ENCODE measurements around the gene CAMSAP2.

CAMSAP2 gene

GRCh38 chr1:200706111-200706814 is 32.4 kb upstream of the CAMSAP2 start:
- TF ChIP-seq, protein P1, sequence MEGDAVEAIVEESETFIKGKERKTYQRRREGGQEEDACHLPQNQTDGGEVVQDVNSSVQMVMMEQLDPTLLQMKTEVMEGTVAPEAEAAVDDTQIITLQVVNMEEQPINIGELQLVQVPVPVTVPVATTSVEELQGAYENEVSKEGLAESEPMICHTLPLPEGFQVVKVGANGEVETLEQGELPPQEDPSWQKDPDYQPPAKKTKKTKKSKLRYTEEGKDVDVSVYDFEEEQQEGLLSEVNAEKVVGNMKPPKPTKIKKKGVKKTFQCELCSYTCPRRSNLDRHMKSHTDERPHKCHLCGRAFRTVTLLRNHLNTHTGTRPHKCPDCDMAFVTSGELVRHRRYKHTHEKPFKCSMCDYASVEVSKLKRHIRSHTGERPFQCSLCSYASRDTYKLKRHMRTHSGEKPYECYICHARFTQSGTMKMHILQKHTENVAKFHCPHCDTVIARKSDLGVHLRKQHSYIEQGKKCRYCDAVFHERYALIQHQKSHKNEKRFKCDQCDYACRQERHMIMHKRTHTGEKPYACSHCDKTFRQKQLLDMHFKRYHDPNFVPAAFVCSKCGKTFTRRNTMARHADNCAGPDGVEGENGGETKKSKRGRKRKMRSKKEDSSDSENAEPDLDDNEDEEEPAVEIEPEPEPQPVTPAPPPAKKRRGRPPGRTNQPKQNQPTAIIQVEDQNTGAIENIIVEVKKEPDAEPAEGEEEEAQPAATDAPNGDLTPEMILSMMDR (IDR thresholded peaks at IDR 0.05; ENCODE audit: low read depth, low read length), result no peak
- H3K4me3 ChIP-seq (ENCODE audit: low read depth, low read length), result no peak overlapping the region

DNA sequence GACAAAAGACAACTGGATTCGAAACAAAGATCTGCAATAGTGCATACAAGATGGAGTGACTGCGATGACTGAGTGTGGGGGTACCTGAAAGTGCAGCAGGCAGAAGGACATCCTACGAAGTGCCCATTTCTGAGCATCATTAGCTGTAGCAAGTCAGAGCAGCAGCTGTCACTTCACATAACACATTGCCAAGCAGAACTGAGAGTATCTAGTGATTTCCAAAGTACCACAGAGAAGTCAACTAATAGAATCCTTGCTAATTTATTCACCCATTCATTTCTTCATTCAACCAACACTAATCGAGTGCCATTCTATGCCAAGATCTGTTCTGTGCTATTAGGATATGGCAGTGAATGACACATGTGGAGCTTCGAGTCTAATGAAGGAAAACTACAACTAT is 31.6 kb upstream of the CAMSAP2 start:
- H3K4me3 ChIP-seq (ENCODE audit: low read depth, low read length), result no peak overlapping the region
- TF ChIP-seq, protein P1 (IDR thresholded peaks at IDR 0.05; ENCODE audit: low read depth, low read length), result no peak

DNA sequence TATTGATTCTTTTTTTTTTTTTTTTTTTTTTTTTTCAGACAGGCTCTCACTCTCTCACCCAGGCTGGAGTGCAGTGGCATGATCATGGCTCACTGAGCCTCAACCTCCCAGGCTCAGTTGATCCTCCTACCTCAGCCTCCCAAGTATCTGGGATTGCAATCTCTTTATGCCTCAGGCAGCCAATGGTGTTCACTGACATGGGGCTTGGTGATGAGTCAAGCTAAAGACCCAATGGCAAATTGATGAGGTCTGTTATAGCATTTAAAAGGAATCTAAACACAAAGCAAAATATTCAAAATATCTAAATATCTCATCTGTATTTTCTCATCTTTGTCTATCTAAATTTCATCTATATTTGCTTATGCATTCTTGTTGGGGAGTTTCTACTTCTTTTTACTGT is 30.5 kb upstream of the CAMSAP2 start:
- no peak overlapping the region for H3K4me3 ChIP-seq (ENCODE audit: low read depth, low read length)
- TF ChIP-seq, protein P1 (IDR thresholded peaks at IDR 0.05; ENCODE audit: low read depth, low read length), result no peak

- TF ChIP-seq, protein P1 (IDR thresholded peaks at IDR 0.05; ENCODE audit: low read depth, low read length), result no peak
- no peak overlapping the region for H3K4me3 ChIP-seq (ENCODE audit: low read depth, low read length)
These were observed 29.9 kb upstream of the CAMSAP2 start for GRCh38 chr1:200708769-200709168.

GRCh38 chr1:200710166-200710565 is 28.5 kb upstream of the CAMSAP2 start:
- no peak overlapping the region for H3K4me3 ChIP-seq (ENCODE audit: low read depth, low read length)
- TF ChIP-seq, protein P1 (IDR thresholded peaks at IDR 0.05; ENCODE audit: low read depth, low read length), result no peak

DNA sequence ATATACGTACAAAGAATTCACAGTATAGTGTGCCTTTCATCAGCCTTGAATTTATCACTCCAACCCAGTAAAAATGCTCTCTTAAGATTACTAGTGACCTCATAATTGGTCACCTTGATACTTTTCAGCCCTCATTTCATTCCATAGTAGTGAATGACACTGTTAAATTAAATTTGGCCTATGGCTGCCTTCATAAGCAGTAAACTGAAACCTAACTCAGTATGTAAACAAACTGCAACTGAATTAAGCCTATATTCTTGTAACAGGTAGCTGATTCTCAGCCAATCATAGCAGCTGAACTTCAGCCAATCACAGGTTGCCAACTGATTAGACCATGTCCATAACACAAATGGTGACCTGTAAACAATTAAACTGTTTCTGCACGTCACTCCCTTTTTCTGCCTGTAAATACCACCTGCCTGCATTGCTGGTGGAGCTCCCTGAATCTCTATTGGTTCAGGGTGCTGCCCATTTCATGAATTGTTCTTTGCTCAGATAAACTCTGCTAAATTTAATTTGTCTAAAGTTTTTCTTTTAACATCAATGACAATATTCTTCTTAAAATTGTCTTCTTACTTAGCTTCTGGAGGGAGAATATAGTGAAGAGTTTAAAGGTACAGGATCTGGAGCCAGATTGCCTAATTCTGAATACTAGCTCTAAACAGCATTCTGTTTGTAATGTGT is 24.0 kb upstream of the CAMSAP2 start:
- no peak overlapping the region for H3K4me3 ChIP-seq (ENCODE audit: low read depth, low read length)
- TF ChIP-seq, protein P1 (IDR thresholded peaks at IDR 0.05; ENCODE audit: low read depth, low read length), result no peak

- TF ChIP-seq, protein P1 (IDR thresholded peaks at IDR 0.05; ENCODE audit: low read depth, low read length), result no peak
- H3K4me3 ChIP-seq (ENCODE audit: low read depth, low read length), result no peak overlapping the region
These were observed 18.5 kb upstream of the CAMSAP2 start for GRCh38 chr1:200720199-200720598.

Data from WI38 (cell line).